22Rv1 (cell line): ENCODE measurements around the gene SLC29A2.

Source experiments
- CTCF ChIP-seq: fragments of 450-650 bp; IDR thresholded peaks from 2 replicates; pipeline ENCODE4 v1.5.1; 2017; ENCODE audit warnings: mild to moderate bottlenecking
- ZFX ChIP-seq: fragments of 450-650 bp; IDR thresholded peaks from 2 replicates; pipeline ENCODE4 v1.6.1; 2017; ENCODE audit warnings: antibody characterized with exemption, borderline replicate concordance

- TF ChIP-seq CTCF (no peak), ZFX (no peak)
Measured at GRCh38 chr11:66316849-66317251, 54.7 kb downstream of the SLC29A2 start, which contains the start of gene CD248.
